HEK293 (cell line): ENCODE results near the gene RBM46.

Experiments used
- CTCF ChIA-PET: fragments of 350-600 bp; formaldehyde crosslinking; extraction: SDS; loops from one replicate; lab custom pipeline; 2021; ENCODE audit warnings: antibody characterized with exemption; lab: Yijun Ruan, JAX
- POLR2A ChIA-PET: fragments of 300-600 bp; formaldehyde crosslinking; extraction: SDS; loops from one replicate; lab custom pipeline; 2020; ENCODE audit warnings: antibody characterized with exemption, inconsistent platforms; lab: Yijun Ruan, JAX
- H3K27ac ChIP-seq: fragments of 200-500 bp; sonication (Bioruptor generic); 2 replicates; pipeline ENCODE4 v1.5.1; 2014; ENCODE audit warnings: low read depth, low read length, control low read depth, inconsistent platforms; ENCODE audit errors: extremely low read depth
- H3K36me3 ChIP-seq, 2 experiments: fragments of 200-500 bp in 1 of 2; sonication (Bioruptor generic) in 1 of 2; 1 replicate in 1 of 2; 2 replicates in 1 of 2; pipeline ENCODE4 v1.5.1; 2014 to 2017; ENCODE audit warnings: inconsistent platforms in 2 of 2, low read length in 2 of 2; ENCODE audit not compliant: control insufficient read depth in 2 of 2, insufficient read depth in 1 of 2
- H3K4me1 ChIP-seq: fragments of 200-500 bp; sonication (Bioruptor generic); 2 replicates; pipeline ENCODE4 v1.5.1; 2014; ENCODE audit warnings: mild to moderate bottlenecking, low read length, inconsistent platforms; ENCODE audit not compliant: control insufficient read depth, insufficient read depth
- H3K4me3 ChIP-seq: 2 replicates; pipeline ENCODE4 v1.5.1; 2011; ENCODE audit warnings: low read depth, mild to moderate bottlenecking, control low read depth, low read length, moderate library complexity
- H3K9me3 ChIP-seq: fragments of 200-500 bp; sonication (Bioruptor generic); 2 replicates; pipeline ENCODE4 v1.5.1; 2014; ENCODE audit warnings: low read depth, low read length, inconsistent platforms; ENCODE audit not compliant: control insufficient read depth, insufficient read depth
- EGR2 ChIP-seq: fragments of 450-650 bp; formaldehyde crosslinking; IDR thresholded peaks from 2 replicates; pipeline ENCODE4 v1.5.1; 2016; ENCODE audit warnings: low read depth, missing biosample characterization, missing genetic modification characterization
- GLIS1 ChIP-seq: fragments of 450-650 bp; formaldehyde crosslinking; IDR thresholded peaks from 2 replicates; pipeline ENCODE4 v1.5.1; 2016; ENCODE audit warnings: missing biosample characterization, missing genetic modification characterization
- GLIS2 ChIP-seq: fragments of 450-650 bp; formaldehyde crosslinking; IDR thresholded peaks from 2 replicates; pipeline ENCODE4 v1.5.1; 2016; ENCODE audit warnings: missing biosample characterization, missing genetic modification characterization
- OVOL3 ChIP-seq: fragments of 450-650 bp; formaldehyde crosslinking; IDR thresholded peaks from 2 replicates; pipeline ENCODE4 v1.5.1; 2016; ENCODE audit warnings: missing biosample characterization, missing genetic modification characterization
- SALL2 ChIP-seq: fragments of 450-650 bp; formaldehyde crosslinking; IDR thresholded peaks from 2 replicates; pipeline ENCODE4 v1.5.0; 2017; ENCODE audit warnings: missing biosample characterization, mild to moderate bottlenecking, missing genetic modification characterization, borderline replicate concordance
- SP2 ChIP-seq: fragments of 450-650 bp; formaldehyde crosslinking; IDR thresholded peaks from 2 replicates; pipeline ENCODE4 v1.5.1; 2016; ENCODE audit warnings: missing biosample characterization, missing genetic modification characterization
- WT1 ChIP-seq: fragments of 450-650 bp; formaldehyde crosslinking; IDR thresholded peaks from 2 replicates; pipeline ENCODE4 v1.5.1; 2016; ENCODE audit warnings: missing biosample characterization, missing genetic modification characterization
- ZFP41 ChIP-seq: fragments of 450-650 bp; formaldehyde crosslinking; IDR thresholded peaks from 2 replicates; pipeline ENCODE4 v1.5.1; 2016; ENCODE audit warnings: missing biosample characterization, missing genetic modification characterization, borderline replicate concordance
- ZFP69B ChIP-seq: fragments of 450-650 bp; formaldehyde crosslinking; IDR thresholded peaks from 2 replicates; pipeline ENCODE4 v1.5.1; 2016; ENCODE audit warnings: missing biosample characterization, missing genetic modification characterization
- ZNF133 ChIP-seq: fragments of 450-650 bp; formaldehyde crosslinking; IDR thresholded peaks from 2 replicates; pipeline ENCODE4 v1.5.1; 2016; ENCODE audit warnings: missing biosample characterization, missing genetic modification characterization
- ZNF16 ChIP-seq: fragments of 450-650 bp; formaldehyde crosslinking; IDR thresholded peaks from 2 replicates; pipeline ENCODE4 v1.5.1; 2016; ENCODE audit warnings: low read depth, missing biosample characterization, missing genetic modification characterization
- ZNF324 ChIP-seq: fragments of 450-650 bp; formaldehyde crosslinking; IDR thresholded peaks from 2 replicates; pipeline ENCODE4 v1.5.1; 2016; ENCODE audit warnings: missing biosample characterization, missing genetic modification characterization
- ZNF350 ChIP-seq: fragments of 450-650 bp; formaldehyde crosslinking; IDR thresholded peaks from 2 replicates; pipeline ENCODE4 v1.5.0; 2017; ENCODE audit warnings: missing biosample characterization, mild to moderate bottlenecking, missing genetic modification characterization
- ZNF391 ChIP-seq: fragments of 450-650 bp; formaldehyde crosslinking; IDR thresholded peaks from 2 replicates; pipeline ENCODE4 v1.5.1; 2016; ENCODE audit warnings: low read depth, missing biosample characterization, missing genetic modification characterization, borderline replicate concordance
- ZNF501 ChIP-seq: fragments of 450-650 bp; formaldehyde crosslinking; IDR thresholded peaks from 2 replicates; pipeline ENCODE4 v1.5.1; 2016; ENCODE audit warnings: missing biosample characterization, missing genetic modification characterization
- ZNF544 ChIP-seq: fragments of 450-650 bp; formaldehyde crosslinking; IDR thresholded peaks from 2 replicates; pipeline ENCODE4 v1.5.0; 2017; ENCODE audit warnings: missing biosample characterization, missing genetic modification characterization
- ZNF621 ChIP-seq: fragments of 450-650 bp; formaldehyde crosslinking; IDR thresholded peaks from 2 replicates; pipeline ENCODE4 v1.5.1; 2017; ENCODE audit warnings: missing biosample characterization, missing genetic modification characterization
- ZNF776 ChIP-seq: fragments of 450-650 bp; formaldehyde crosslinking; IDR thresholded peaks from 2 replicates; pipeline ENCODE4 v1.5.0; 2017; ENCODE audit warnings: missing biosample characterization, missing genetic modification characterization, borderline replicate concordance
- TF ChIP-seq, protein P1 (sequence below): fragments of 450-650 bp; formaldehyde crosslinking; IDR thresholded peaks from 2 replicates; pipeline ENCODE4 v1.5.1; 2016; ENCODE audit warnings: missing biosample characterization, missing genetic modification characterization, borderline replicate concordance
- TF ChIP-seq, protein P2 (sequence below): fragments of 450-650 bp; formaldehyde crosslinking; IDR thresholded peaks from 2 replicates; pipeline ENCODE4 v1.5.1; 2016; ENCODE audit warnings: missing biosample characterization, missing genetic modification characterization
- TF ChIP-seq, protein P3 (sequence below): fragments of 450-650 bp; formaldehyde crosslinking; IDR thresholded peaks from 2 replicates; pipeline ENCODE4 v1.5.1; 2016; ENCODE audit warnings: missing biosample characterization, missing genetic modification characterization

Gene RBM46

DNA sequence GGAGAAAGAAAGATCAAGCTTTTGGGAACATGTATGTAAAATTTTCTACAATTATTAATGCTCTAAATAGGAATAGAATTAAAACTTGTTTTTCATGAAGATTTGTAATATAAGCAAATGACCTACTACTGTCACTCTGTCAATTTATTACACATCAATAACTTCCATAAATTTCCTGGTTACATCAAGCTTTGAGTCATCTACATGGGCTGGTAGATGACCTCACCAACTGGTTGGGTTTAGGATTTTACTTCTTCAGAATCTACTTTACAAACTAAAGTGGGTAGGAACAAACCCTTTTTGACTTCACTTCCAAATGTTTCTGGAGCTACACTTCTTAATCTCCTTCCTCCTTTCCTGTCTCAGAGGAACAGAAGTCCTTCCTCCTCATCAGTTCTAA is 49.3 kb upstream of the RBM46 start (continued):
- TF ChIP-seq, protein P1, sequence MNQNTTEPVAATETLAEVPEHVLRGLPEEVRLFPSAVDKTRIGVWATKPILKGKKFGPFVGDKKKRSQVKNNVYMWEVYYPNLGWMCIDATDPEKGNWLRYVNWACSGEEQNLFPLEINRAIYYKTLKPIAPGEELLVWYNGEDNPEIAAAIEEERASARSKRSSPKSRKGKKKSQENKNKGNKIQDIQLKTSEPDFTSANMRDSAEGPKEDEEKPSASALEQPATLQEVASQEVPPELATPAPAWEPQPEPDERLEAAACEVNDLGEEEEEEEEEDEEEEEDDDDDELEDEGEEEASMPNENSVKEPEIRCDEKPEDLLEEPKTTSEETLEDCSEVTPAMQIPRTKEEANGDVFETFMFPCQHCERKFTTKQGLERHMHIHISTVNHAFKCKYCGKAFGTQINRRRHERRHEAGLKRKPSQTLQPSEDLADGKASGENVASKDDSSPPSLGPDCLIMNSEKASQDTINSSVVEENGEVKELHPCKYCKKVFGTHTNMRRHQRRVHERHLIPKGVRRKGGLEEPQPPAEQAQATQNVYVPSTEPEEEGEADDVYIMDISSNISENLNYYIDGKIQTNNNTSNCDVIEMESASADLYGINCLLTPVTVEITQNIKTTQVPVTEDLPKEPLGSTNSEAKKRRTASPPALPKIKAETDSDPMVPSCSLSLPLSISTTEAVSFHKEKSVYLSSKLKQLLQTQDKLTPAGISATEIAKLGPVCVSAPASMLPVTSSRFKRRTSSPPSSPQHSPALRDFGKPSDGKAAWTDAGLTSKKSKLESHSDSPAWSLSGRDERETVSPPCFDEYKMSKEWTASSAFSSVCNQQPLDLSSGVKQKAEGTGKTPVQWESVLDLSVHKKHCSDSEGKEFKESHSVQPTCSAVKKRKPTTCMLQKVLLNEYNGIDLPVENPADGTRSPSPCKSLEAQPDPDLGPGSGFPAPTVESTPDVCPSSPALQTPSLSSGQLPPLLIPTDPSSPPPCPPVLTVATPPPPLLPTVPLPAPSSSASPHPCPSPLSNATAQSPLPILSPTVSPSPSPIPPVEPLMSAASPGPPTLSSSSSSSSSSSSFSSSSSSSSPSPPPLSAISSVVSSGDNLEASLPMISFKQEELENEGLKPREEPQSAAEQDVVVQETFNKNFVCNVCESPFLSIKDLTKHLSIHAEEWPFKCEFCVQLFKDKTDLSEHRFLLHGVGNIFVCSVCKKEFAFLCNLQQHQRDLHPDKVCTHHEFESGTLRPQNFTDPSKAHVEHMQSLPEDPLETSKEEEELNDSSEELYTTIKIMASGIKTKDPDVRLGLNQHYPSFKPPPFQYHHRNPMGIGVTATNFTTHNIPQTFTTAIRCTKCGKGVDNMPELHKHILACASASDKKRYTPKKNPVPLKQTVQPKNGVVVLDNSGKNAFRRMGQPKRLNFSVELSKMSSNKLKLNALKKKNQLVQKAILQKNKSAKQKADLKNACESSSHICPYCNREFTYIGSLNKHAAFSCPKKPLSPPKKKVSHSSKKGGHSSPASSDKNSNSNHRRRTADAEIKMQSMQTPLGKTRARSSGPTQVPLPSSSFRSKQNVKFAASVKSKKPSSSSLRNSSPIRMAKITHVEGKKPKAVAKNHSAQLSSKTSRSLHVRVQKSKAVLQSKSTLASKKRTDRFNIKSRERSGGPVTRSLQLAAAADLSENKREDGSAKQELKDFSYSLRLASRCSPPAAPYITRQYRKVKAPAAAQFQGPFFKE (tag by site-specific recombination): no peak
- TF ChIP-seq ZNF621 (tag by site-specific recombination): no peak

DNA sequence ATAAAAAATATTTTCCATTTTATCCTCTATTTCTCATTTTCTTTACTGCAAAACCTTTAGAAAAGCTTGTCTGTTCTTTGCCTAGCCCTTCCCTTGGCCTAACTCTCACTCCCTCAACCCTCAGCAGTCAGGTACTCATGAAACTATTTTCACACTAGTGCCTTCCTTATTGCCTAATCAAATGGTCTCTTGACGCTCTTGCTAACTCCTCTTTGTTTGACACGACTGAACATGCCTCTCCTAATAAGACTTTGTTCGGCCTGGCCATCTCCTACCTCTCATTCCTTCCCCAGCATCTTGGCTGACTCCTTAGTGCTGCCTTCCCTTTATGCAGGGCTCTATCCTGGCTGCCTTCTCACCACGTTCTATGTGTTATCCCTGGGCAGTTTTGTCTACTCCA is 48.4 kb upstream of the RBM46 start:
- Histone ChIP-seq H3K27ac (no peak overlapping the region), H3K4me3 (no peak overlapping the region), H3K4me1 (no peaks in the 10 kb centered on the region), H3K9me3 (no peaks in the 10 kb centered on the region)
- POLR2A ChIA-PET: no interaction called here
- CTCF ChIA-PET: no interaction called here
- no peak for TF ChIP-seq GLIS1 (tag by site-specific recombination)
- no peak for TF ChIP-seq ZNF391 (tag by site-specific recombination)
- no peak for TF ChIP-seq ZNF544 (tag by site-specific recombination)
- no peak for TF ChIP-seq SP2
- no peak for TF ChIP-seq ZFP69B (tag by site-specific recombination)
- no peak for TF ChIP-seq SALL2 (tag by site-specific recombination)
- TF ChIP-seq ZFP41: no peak
- no peak for TF ChIP-seq ZNF16 (tag by site-specific recombination)
- no peak for TF ChIP-seq GLIS2 (tag by site-specific recombination)
- no peak for TF ChIP-seq ZNF324 (tag by site-specific recombination)
- no peak for TF ChIP-seq ZNF501 (tag by site-specific recombination)
- TF ChIP-seq, protein P2, sequence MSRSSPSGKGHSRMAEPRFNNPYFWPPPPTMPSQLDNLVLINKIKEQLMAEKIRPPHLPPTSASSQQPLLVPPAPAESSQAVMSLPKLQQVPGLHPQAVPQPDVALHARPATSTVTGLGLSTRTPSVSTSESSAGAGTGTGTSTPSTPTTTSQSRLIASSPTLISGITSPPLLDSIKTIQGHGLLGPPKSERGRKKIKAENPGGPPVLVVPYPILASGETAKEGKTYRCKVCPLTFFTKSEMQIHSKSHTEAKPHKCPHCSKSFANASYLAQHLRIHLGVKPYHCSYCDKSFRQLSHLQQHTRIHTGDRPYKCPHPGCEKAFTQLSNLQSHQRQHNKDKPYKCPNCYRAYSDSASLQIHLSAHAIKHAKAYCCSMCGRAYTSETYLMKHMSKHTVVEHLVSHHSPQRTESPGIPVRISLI (tag by site-specific recombination): no peak
- TF ChIP-seq WT1 (tag by site-specific recombination): no peak
- TF ChIP-seq, protein P3, sequence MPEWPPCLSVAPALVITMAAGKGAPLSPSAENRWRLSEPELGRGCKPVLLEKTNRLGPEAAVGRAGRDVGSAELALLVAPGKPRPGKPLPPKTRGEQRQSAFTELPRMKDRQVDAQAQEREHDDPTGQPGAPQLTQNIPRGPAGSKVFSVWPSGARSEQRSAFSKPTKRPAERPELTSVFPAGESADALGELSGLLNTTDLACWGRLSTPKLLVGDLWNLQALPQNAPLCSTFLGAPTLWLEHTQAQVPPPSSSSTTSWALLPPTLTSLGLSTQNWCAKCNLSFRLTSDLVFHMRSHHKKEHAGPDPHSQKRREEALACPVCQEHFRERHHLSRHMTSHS (tag by site-specific recombination): no peak
- no peak for TF ChIP-seq ZNF133 (tag by site-specific recombination)
- TF ChIP-seq OVOL3: no peak
- TF ChIP-seq ZNF350 (tag by site-specific recombination): no peak
- no peak for TF ChIP-seq ZNF776
- no peak for TF ChIP-seq EGR2 (tag by site-specific recombination)
- TF ChIP-seq, all 188 proteins: peak for 0
- no peaks in the 10 kb centered on the region for H3K36me3 ChIP-seq
